Keratinocyte (primary cell): ENCODE measurements around the gene SORBS1. TPM values are rescaled to one million over a fixed set of nuclear protein-coding genes. Genes with fewer than 3 reads are reported as not detected.

Source experiments
- DNase-seq: peaks from one replicate; pipeline ENCODE4 v3.0.0-alpha.2; 2011; ENCODE audit warnings: low read depth, missing footprints, low spot score
- FAIRE-seq: peaks from 2 replicates; lab custom pipeline; 2011; peaks lifted over from hg19 to GRCh38; lab: Jason Lieb, UNC
- H2AFZ ChIP-seq: 2 replicates; pipeline ENCODE4 v1.6.0; 2012; ENCODE audit warnings: low read length, control low read depth, inconsistent platforms; ENCODE audit not compliant: control insufficient read depth
- H3K27ac ChIP-seq: 2 replicates; pipeline ENCODE4 v1.5.1; 2011; ENCODE audit warnings: low read length; ENCODE audit not compliant: control insufficient read depth, insufficient read depth
- H3K27me3 ChIP-seq: 3 replicates; pipeline ENCODE4 v1.6.0; 2011; ENCODE audit warnings: low read length; ENCODE audit not compliant: control insufficient read depth, insufficient read depth; ENCODE audit errors: extremely low read depth
- H3K36me3 ChIP-seq, 2 experiments: 2 replicates in 1 of 2; 3 replicates in 1 of 2; pipeline ENCODE4 v1.5.1; 2011; ENCODE audit warnings: low read length in 2 of 2, mild to moderate bottlenecking in 1 of 2; ENCODE audit not compliant: control insufficient read depth in 2 of 2, insufficient read depth in 2 of 2; ENCODE audit errors: extremely low read depth in 1 of 2
- H3K4me1 ChIP-seq: 3 replicates; pipeline ENCODE4 v1.5.1; 2011; ENCODE audit warnings: low read length; ENCODE audit not compliant: control insufficient read depth, insufficient read depth; ENCODE audit errors: extremely low read depth
- H3K4me2 ChIP-seq: 3 replicates; pipeline ENCODE4 v1.6.0; 2011; ENCODE audit warnings: low read depth, low read length; ENCODE audit not compliant: control insufficient read depth, insufficient read depth; ENCODE audit errors: extremely low read depth
- H3K4me3 ChIP-seq, 3 experiments: fragments of 200-600 bp in 1 of 3; sonication (generic) in 1 of 3; 2 replicates in 2 of 3; 3 replicates in 1 of 3; pipeline ENCODE4 v1.5.1; 2011 to 2016; ENCODE audit warnings: low read length in 3 of 3, mild to moderate bottlenecking in 3 of 3, control low read depth in 2 of 3, inconsistent platforms in 1 of 3, low read depth in 1 of 3, mixed read lengths in 1 of 3, mixed run types in 1 of 3, moderate library complexity in 1 of 3; ENCODE audit not compliant: control insufficient read depth in 2 of 3, insufficient read depth in 2 of 3; ENCODE audit errors: extremely low read depth in 1 of 3
- H3K79me2 ChIP-seq: 2 replicates; pipeline ENCODE4 v1.6.0; 2012; ENCODE audit warnings: low read length; ENCODE audit not compliant: control insufficient read depth, insufficient read depth
- H3K9ac ChIP-seq: 3 replicates; pipeline ENCODE4 v1.6.0; 2011; ENCODE audit warnings: low read length; ENCODE audit not compliant: control insufficient read depth, insufficient read depth; ENCODE audit errors: extremely low read depth
- H3K9me1 ChIP-seq: 3 replicates; pipeline ENCODE4 v1.6.0; 2011; ENCODE audit warnings: low read length; ENCODE audit not compliant: control insufficient read depth, insufficient read depth; ENCODE audit errors: extremely low read depth
- H3K9me3 ChIP-seq: 2 replicates; pipeline ENCODE4 v1.5.1; 2012; ENCODE audit warnings: low read depth, low read length; ENCODE audit not compliant: control insufficient read depth
- H4K20me1 ChIP-seq: 3 replicates; pipeline ENCODE4 v1.6.0; 2011; ENCODE audit warnings: low read length; ENCODE audit not compliant: control insufficient read depth, insufficient read depth; ENCODE audit errors: extremely low read depth
- EZH2 ChIP-seq: IDR thresholded peaks from one replicate; pipeline ENCODE4 v1.6.1; 2012; ENCODE audit warnings: inconsistent platforms, mild to moderate bottlenecking, low read length, moderate library complexity
- dilution Hi-C: fragments of 300-500 bp; cut with MboI; formaldehyde crosslinking; loops from one replicate; pipeline ENCODE4 v1.7.0; 2020; ENCODE audit warnings: low sequenced_read_pairs; ENCODE audit not compliant: extremely low pct_ligation_motif_present
- polyA plus RNA-seq, 5 experiments: library from polyadenylated mRNA; depleted of rRNA in 3 of 5; stranded (reverse) in 3 of 5; stranded (forward) in 1 of 5; unstranded in 1 of 5; fragments of >200 nt; gene quantifications; 1 replicate in 1 of 5; 2 replicates in 3 of 5; 3 replicates in 1 of 5; pipeline versions ENCODE4 v1.2.1 to v1.2.3, GENCODE V29; 2011 to 2012; ENCODE audit warnings: missing spikeins in 2 of 5, low read depth in 1 of 5, low replicate concordance in 1 of 5
- TF ChIP-seq, protein P1 (sequence below), 3 experiments: IDR thresholded peaks in 1 of 3; conservative IDR thresholded peaks in 1 of 3; optimal IDR thresholded peaks in 1 of 3; 2 replicates in 2 of 3; 3 replicates in 1 of 3; pipeline versions ENCODE3 to v1.5.1; 2011; ENCODE audit warnings: low read length in 3 of 3, mild to moderate bottlenecking in 3 of 3, moderate library complexity in 2 of 3, control low read depth in 1 of 3, inconsistent platforms in 1 of 3; ENCODE audit not compliant: insufficient read depth in 2 of 3; ENCODE audit errors: extremely low read depth in 1 of 3

SORBS1 gene
- polyA plus RNA-seq, 1 donor (not counting 4 experiments of a cell fraction or from before 2014, with no cell fraction given): 0.42 TPM

DNA sequence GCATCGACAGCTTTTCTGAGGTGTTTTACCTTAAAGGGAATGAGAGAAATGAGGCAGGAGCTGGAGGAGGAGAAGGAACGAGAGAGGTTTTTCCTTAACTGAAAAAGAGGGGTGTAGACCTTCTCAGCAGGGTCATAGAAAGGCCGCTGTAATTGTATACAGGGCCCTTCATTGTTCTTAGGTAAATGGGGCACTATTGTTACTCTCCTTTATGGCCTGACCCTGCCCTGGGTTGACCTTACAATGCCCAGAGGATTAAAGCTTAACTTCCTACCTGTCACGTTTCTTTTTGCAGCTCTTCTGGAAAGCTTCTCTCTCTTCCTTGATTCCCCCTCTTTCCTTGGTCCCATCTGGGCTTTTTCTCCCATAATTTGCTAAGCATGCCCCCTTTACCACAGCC lies 256.7 kb downstream of the SORBS1 start:
- no peaks in the 10 kb centered on the region for H4K20me1 ChIP-seq
- H3K9ac ChIP-seq: no peak overlapping the region
- TF ChIP-seq, protein P1, sequence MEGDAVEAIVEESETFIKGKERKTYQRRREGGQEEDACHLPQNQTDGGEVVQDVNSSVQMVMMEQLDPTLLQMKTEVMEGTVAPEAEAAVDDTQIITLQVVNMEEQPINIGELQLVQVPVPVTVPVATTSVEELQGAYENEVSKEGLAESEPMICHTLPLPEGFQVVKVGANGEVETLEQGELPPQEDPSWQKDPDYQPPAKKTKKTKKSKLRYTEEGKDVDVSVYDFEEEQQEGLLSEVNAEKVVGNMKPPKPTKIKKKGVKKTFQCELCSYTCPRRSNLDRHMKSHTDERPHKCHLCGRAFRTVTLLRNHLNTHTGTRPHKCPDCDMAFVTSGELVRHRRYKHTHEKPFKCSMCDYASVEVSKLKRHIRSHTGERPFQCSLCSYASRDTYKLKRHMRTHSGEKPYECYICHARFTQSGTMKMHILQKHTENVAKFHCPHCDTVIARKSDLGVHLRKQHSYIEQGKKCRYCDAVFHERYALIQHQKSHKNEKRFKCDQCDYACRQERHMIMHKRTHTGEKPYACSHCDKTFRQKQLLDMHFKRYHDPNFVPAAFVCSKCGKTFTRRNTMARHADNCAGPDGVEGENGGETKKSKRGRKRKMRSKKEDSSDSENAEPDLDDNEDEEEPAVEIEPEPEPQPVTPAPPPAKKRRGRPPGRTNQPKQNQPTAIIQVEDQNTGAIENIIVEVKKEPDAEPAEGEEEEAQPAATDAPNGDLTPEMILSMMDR (optimal IDR thresholded peaks at IDR 0.05 in 1 of 3, IDR thresholded peaks at IDR 0.05 in 1 of 3, conservative IDR thresholded peaks at IDR 0.05 in 1 of 3; ENCODE audit: extremely low read depth in 1 of 3, insufficient read depth in 2 of 3, low read length in 3 of 3): no peak
- no peaks in the 10 kb centered on the region for H3K27me3 ChIP-seq
- H3K36me3 ChIP-seq: no peaks in the 10 kb centered on the region
- no peak overlapping the region for H3K4me2 ChIP-seq
- no peaks in the 10 kb centered on the region for H3K9me1 ChIP-seq
- no peak overlapping the region for H3K4me3 ChIP-seq
- H3K79me2 ChIP-seq: no peaks in the 10 kb centered on the region
- DNase-seq (no peak), FAIRE-seq (no peak)
- H2AFZ ChIP-seq: no peak overlapping the region
- H3K27ac ChIP-seq: no peak overlapping the region
- H3K4me1 ChIP-seq: peaks cover 20% of the 10 kb centered on the region
- no peaks in the 10 kb centered on the region for H3K9me3 ChIP-seq
- dilution Hi-C loops: no loop called here

DNA sequence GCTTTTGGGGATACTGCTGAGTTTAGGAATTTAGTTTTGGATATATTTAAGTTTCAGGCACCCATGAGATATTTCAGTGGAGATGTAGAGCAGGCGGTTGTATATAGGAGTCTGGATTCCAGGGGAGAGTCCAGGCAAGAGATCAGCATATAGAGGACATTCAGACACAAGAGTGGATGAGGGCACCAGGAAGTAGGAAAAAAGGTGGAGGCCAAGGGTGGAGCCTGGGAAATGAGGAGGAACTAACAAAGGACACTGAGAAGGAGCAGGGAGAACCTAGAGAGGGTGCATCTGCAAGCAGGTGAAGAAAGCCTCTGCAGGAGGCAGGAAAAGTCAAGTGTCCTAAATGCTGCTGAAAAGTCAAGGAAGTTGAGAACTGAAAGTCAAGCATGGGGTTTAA lies 257.2 kb downstream of the SORBS1 start:
- no peaks in the 10 kb centered on the region for H3K27me3 ChIP-seq
- no peak overlapping the region for H3K4me3 ChIP-seq
- H3K9me3 ChIP-seq: no peaks in the 10 kb centered on the region
- DNase-seq (no peak), FAIRE-seq (no peak)
- dilution Hi-C loops: no loop called here
- H4K20me1 ChIP-seq: no peaks in the 10 kb centered on the region
- H3K79me2 ChIP-seq: no peaks in the 10 kb centered on the region
- H3K4me2 ChIP-seq: no peak overlapping the region
- H3K36me3 ChIP-seq: no peaks in the 10 kb centered on the region
- no peak overlapping the region for H3K27ac ChIP-seq
- no peak overlapping the region for H3K9ac ChIP-seq
- H2AFZ ChIP-seq: peak overlapping the region; percentile 26
- H3K9me1 ChIP-seq: no peaks in the 10 kb centered on the region
- peaks cover 16% of the 10 kb centered on the region for H3K4me1 ChIP-seq
- TF ChIP-seq, protein P1 (optimal IDR thresholded peaks at IDR 0.05 in 1 of 3, IDR thresholded peaks at IDR 0.05 in 1 of 3, conservative IDR thresholded peaks at IDR 0.05 in 1 of 3; ENCODE audit: extremely low read depth in 1 of 3, insufficient read depth in 2 of 3, low read length in 3 of 3): no peak
- TF ChIP-seq EZH2: no peak
